ENCODE data around the gene AUTS2. TPM values are rescaled to one million over a fixed set of nuclear protein-coding genes. Genes with fewer than 3 reads are reported as not detected.
"Not testable (repeated sequence)": the region's sequence is repeated elsewhere in the genome, so short reads cannot be mapped to it uniquely, and the experiment has no call there.

AUTS2 gene
- total RNA-seq, 1 donor from 2014 or later = 0.20 TPM

- DNase-seq (ENCODE audit: low read depth, low spot score) = no peak
Measured at GRCh38 chr7:70638158-70639107, 1040.2 kb downstream of the AUTS2 start.

GRCh38 chr7:70640266-70640833 lies 1042.1 kb downstream of the AUTS2 start:
- DNase-seq (ENCODE audit: low read depth, low spot score) = no peak

- DNase-seq (ENCODE audit: low read depth, low spot score) = no peak
Measured at GRCh38 chr7:70641882-70642281, 1043.6 kb downstream of the AUTS2 start.

GRCh38 chr7:70645279-70645678 lies 1047.0 kb downstream of the AUTS2 start:
- no peak for DNase-seq (ENCODE audit: low read depth, low spot score)

GRCh38 chr7:70645876-70646351 lies 1047.6 kb downstream of the AUTS2 start:
- DNase-seq (ENCODE audit: low read depth, low spot score) = no peak

- DNase-seq (ENCODE audit: low read depth, low spot score) = no peak
Measured at GRCh38 chr7:70646536-70647248, 1048.4 kb downstream of the AUTS2 start.

GRCh38 chr7:70647801-70648498 lies 1049.7 kb downstream of the AUTS2 start:
- no peak for DNase-seq (ENCODE audit: low read depth, low spot score)

GRCh38 chr7:70648499-70648861 lies 1050.2 kb downstream of the AUTS2 start:
- DNase-seq (ENCODE audit: low read depth, low spot score) = not testable (repeated sequence)

GRCh38 chr7:70649323-70649722 lies 1051.0 kb downstream of the AUTS2 start:
- DNase-seq (ENCODE audit: low read depth, low spot score) = no peak

GRCh38 chr7:70654146-70654545 lies 1055.9 kb downstream of the AUTS2 start:
- no peak for DNase-seq (ENCODE audit: low read depth, low spot score)

- no peak for DNase-seq (ENCODE audit: low read depth, low spot score)
Measured at GRCh38 chr7:70654979-70655378, 1056.7 kb downstream of the AUTS2 start.

GRCh38 chr7:70655694-70656093 lies 1057.4 kb downstream of the AUTS2 start:
- DNase-seq (ENCODE audit: low read depth, low spot score) = no peak

GRCh38 chr7:70657571-70657970 lies 1059.3 kb downstream of the AUTS2 start:
- DNase-seq (ENCODE audit: low read depth, low spot score) = no peak

GRCh38 chr7:70657989-70658632 lies 1059.8 kb downstream of the AUTS2 start:
- no peak for DNase-seq (ENCODE audit: low read depth, low spot score)

GRCh38 chr7:70659263-70659662 lies 1061.0 kb downstream of the AUTS2 start:
- no peak for DNase-seq (ENCODE audit: low read depth, low spot score)

GRCh38 chr7:70660154-70660818 lies 1062.0 kb downstream of the AUTS2 start:
- DNase-seq (ENCODE audit: low read depth, low spot score) = no peak

GRCh38 chr7:70660819-70661191 lies 1062.5 kb downstream of the AUTS2 start:
- no peak for DNase-seq (ENCODE audit: low read depth, low spot score)

- no peak for DNase-seq (ENCODE audit: low read depth, low spot score)
Measured at GRCh38 chr7:70663680-70664079, 1065.4 kb downstream of the AUTS2 start.

- no peak for DNase-seq (ENCODE audit: low read depth, low spot score)
Measured at GRCh38 chr7:70665997-70666396, 1067.7 kb downstream of the AUTS2 start.

GRCh38 chr7:70667406-70667805 lies 1069.1 kb downstream of the AUTS2 start:
- no peak for DNase-seq (ENCODE audit: low read depth, low spot score)

All from pulmonary artery endothelial cell (primary cell).